ENCODE data around the gene P4HB.

- TF ChIP-seq POLR2A (IDR thresholded peaks at IDR 0.05) (no peak), CTCF (IDR thresholded peaks at IDR 0.05) (no peak), POLR2AphosphoS5 (IDR thresholded peaks at IDR 0.05; ENCODE audit: insufficient read depth in 1 of 2, low read depth in 1 of 2) (no peak)
Measured at GRCh38 chr17:81810892-81811704, 49.2 kb downstream of the P4HB start.

All from vagina (tissue), 2 donors.